Naive B cell (primary cell): ENCODE measurements around the gene GTF2A1L. TPM values are rescaled to one million over a fixed set of nuclear protein-coding genes. Genes with fewer than 3 reads are reported as not detected.

Experiments
- ATAC-seq, 2 donors: fragments of 150-1000 bp; cut with Tn5 transposase; 2 replicates each; pipeline ENCODE4 v1.10.0; 2021; ENCODE audit warnings: low read depth in 2 of 2, mild to moderate bottlenecking in 2 of 2, moderate library complexity in 2 of 2
- DNase-seq: peaks from one replicate; pipeline ENCODE4 v3.0.0; 2022
- H3K27ac Mint-ChIP-seq, 6 donors: one replicate each; pipeline ENCODE4 v1.8.0; 2020 to 2022; ENCODE audit warnings: mild to moderate bottlenecking in 6 of 6, mixed read lengths in 6 of 6, moderate library complexity in 5 of 6, inconsistent platforms in 2 of 6
- H3K27me3 Mint-ChIP-seq, 3 donors: one replicate each; pipeline ENCODE4 v1.8.0; 2021 to 2022; ENCODE audit warnings: mixed read lengths in 3 of 3, mild to moderate bottlenecking in 1 of 3
- H3K36me3 Mint-ChIP-seq, 2 donors: one replicate each; pipeline ENCODE4 v1.8.0; 2020 to 2022; ENCODE audit warnings: mixed read lengths in 2 of 2, inconsistent platforms in 1 of 2, mild to moderate bottlenecking in 1 of 2
- H3K4me1 Mint-ChIP-seq, 3 donors: one replicate each; pipeline ENCODE4 v1.8.0; 2020 to 2022; ENCODE audit warnings: mixed read lengths in 3 of 3, inconsistent platforms in 1 of 3, mild to moderate bottlenecking in 1 of 3, moderate library complexity in 1 of 3
- H3K4me3 Mint-ChIP-seq, 8 donors: one replicate each; pipeline ENCODE4 v1.8.0; 2020 to 2022; ENCODE audit warnings: mild to moderate bottlenecking in 8 of 8, mixed read lengths in 8 of 8, moderate library complexity in 8 of 8, inconsistent platforms in 2 of 8
- H3K9me3 Mint-ChIP-seq, 7 donors: one replicate each; pipeline ENCODE4 v1.8.0; 2020 to 2022; ENCODE audit warnings: mixed read lengths in 7 of 7, mild to moderate bottlenecking in 5 of 7, inconsistent platforms in 2 of 7, moderate library complexity in 1 of 7
- polyA plus RNA-seq, 6 donors: library from polyadenylated mRNA; unstranded; fragments of 300-500 nt; fragmentation: Illumina TruSeq; gene quantifications; one replicate each; pipeline ENCODE4 v1.2.3, GENCODE V29; 2021; ENCODE audit warnings: low read depth in 6 of 6

Gene GTF2A1L
- polyA plus RNA-seq, 6 donors from 2014 or later, result not detected

DNA sequence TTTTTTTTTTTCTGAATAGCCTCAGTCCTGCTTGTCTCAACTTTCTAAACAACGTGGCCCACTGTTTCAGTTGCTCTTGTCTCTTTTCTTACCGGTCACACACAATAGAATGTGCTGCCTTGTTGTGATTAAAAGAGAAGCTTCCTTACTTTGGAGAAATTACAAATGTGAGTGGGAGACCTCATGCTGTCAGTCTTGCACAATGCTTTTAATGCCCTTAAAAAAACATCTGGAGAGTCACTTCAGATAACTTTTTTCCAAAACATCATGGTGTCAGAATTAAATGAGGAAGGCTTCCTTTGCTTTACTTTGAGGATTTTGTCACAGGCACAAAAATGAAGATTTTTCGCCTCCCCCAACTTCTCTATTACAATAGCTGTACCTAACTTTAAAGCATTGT lies 100.2 kb downstream of the GTF2A1L start:
- Mint-ChIP-seq H3K4me1 (no peaks in the 10 kb centered on the region), H3K9me3 (peaks cover 0 to 4% (median 0%) of the 10 kb centered on the region in 7 donors), H3K27ac (no peak overlapping the region), H3K36me3 (no peaks in the 10 kb centered on the region), H3K27me3 (peaks cover 24 to 38% (median 30%) of the 10 kb centered on the region in 3 donors), H3K4me3 (no peak overlapping the region)
- ATAC-seq, result no peak
- no peak for DNase-seq

DNA sequence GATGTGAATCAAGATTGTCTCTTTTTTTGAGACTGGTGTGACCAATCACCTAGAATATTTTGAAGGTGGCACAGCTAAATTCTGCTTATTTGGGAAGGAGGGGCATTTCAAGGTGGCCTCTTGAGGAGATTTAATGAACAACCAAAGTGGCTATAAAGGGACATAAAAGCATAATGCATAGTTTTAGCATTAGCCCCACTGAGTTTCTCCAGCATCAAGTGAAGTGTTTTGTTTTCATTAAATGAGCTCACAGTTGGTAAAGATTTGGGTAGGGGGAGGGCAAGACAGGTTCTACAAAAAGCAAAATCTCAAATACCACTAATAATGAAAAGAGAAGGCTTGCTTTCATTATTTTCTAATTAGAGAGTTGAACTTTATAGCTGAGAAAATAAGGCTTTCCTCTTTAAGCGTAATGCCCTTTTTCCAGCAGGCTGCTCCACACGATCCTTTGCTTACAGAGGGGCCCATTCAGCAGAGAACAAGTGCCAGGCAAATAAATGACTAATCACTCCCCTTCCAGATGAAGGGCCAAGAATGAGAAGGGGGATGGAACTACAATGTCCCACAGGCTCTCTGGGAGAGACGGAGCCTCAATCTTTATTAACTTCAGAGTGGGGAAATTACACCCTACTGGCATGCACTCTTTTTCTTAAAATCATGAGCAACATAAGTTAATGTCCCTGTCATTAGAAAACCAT lies 102.0 kb downstream of the GTF2A1L start:
- H3K27me3 Mint-ChIP-seq, result peaks cover 22 to 41% (median 23%) of the 10 kb centered on the region in 3 donors
- H3K27ac Mint-ChIP-seq, result no peak overlapping the region
- H3K9me3 Mint-ChIP-seq, result peaks cover 0 to 4% (median 0%) of the 10 kb centered on the region in 7 donors

DNA sequence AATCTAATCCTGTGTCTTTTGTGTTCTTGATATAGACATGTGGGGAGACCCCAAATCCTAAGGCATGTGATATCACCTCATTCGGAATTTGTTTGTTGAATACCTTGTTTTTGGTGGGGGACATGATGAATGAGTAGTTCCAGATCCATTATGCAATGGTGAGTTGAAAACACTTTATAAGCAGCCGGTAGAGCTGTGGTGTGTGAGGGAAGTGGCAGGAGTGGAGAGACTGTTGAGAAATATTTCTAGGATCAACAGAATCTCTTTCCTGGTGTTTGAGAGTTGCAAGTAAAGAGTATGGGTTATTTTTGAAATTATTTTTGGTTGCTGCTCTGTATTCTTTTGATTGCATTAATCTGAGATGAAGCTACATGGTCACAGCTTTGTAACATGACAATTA lies 103.5 kb downstream of the GTF2A1L start:
- H3K27ac Mint-ChIP-seq, result no peak overlapping the region
- DNase-seq, result no peak
- no peak for ATAC-seq
- H3K27me3 Mint-ChIP-seq, result peaks cover 15 to 34% (median 16%) of the 10 kb centered on the region in 3 donors
- no peaks in the 10 kb centered on the region for H3K4me1 Mint-ChIP-seq
- no peak overlapping the region for H3K4me3 Mint-ChIP-seq
- H3K9me3 Mint-ChIP-seq, result peaks cover 0 to 4% (median 0%) of the 10 kb centered on the region in 7 donors
- H3K36me3 Mint-ChIP-seq, result no peaks in the 10 kb centered on the region

More for the DNA sequence above, 102.0 kb downstream of the GTF2A1L start:
- Mint-ChIP-seq H3K4me1 (no peaks in the 10 kb centered on the region), H3K36me3 (no peaks in the 10 kb centered on the region), H3K4me3 (no peak overlapping the region)
- ATAC-seq (no peak), DNase-seq (no peak)

DNA sequence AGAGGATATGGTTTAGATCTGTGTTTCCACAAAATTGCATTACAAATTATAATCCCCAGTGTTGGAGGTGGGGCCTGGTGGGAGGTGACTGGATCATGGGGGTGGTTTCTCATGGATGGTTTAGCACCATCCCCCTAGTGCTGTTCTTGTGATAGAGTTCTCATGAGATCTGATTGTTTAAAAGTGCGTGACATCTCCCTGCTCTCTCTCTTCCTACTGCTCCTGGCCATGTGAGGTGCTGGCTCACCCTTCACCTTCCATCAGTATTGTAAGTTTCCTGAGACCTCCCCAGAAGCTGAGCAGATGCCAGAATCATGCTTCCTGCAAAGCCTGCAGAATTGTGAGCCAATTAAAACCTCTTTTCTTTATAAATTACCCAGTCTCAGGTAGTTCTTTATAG lies 104.7 kb downstream of the GTF2A1L start:
- no peak overlapping the region for H3K27ac Mint-ChIP-seq
- peaks cover 15 to 31% (median 16%) of the 10 kb centered on the region in 3 donors for H3K27me3 Mint-ChIP-seq
- H3K9me3 Mint-ChIP-seq, result peaks cover 0 to 4% (median 0%) of the 10 kb centered on the region in 7 donors
- H3K4me3 Mint-ChIP-seq, result no peak overlapping the region
- no peaks in the 10 kb centered on the region for H3K4me1 Mint-ChIP-seq
- no peaks in the 10 kb centered on the region for H3K36me3 Mint-ChIP-seq
- ATAC-seq (no peak), DNase-seq (no peak)

DNA sequence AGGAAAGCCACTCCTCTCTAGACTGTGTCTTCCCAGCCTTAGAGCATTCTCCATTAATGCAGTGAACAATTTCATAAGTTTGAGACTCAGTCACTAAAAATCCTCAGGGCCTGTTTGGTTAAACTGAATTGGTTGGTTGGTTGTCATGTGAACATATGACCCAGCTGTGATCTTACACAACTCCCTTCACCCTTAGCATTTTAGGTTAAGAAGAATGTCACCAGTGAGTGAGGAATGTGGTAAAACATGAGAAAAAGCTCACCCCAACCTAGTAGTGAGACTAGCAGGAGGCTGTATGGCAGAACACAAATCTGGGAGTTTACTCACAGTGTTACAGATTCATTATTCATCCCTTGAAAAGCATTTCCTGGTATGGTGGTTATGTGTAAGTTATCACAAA lies 105.5 kb downstream of the GTF2A1L start:
- no peaks in the 10 kb centered on the region for H3K36me3 Mint-ChIP-seq
- H3K4me3 Mint-ChIP-seq, result no peak overlapping the region
- H3K27ac Mint-ChIP-seq, result no peak overlapping the region
- H3K27me3 Mint-ChIP-seq, result peaks cover 15 to 31% (median 16%) of the 10 kb centered on the region in 3 donors
- ATAC-seq (no peak), DNase-seq (no peak)
- peaks cover 0 to 4% (median 0%) of the 10 kb centered on the region in 7 donors for H3K9me3 Mint-ChIP-seq
- no peaks in the 10 kb centered on the region for H3K4me1 Mint-ChIP-seq

DNA sequence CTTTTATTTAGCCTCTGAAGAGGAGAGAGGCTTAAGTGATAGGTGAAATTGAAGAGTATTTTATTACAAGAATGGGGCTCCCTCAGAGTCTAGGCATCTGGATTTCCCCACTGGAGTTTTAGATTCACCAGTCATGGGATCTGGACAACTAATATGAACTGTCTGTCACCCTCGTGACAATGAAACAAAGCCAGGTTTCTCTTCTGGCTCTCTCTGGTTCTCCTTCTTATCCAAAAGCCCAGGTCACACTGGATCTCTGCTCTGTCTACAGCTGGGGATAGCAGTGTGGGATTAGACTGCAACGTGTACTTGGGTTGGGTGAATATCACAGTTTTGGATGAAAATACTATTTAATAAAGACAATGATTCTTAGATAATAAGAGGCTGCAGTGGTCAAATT lies 106.6 kb downstream of the GTF2A1L start:
- H3K4me1 Mint-ChIP-seq, result no peaks in the 10 kb centered on the region
- no peak overlapping the region for H3K4me3 Mint-ChIP-seq
- H3K27me3 Mint-ChIP-seq, result peaks cover 15 to 32% (median 16%) of the 10 kb centered on the region in 3 donors
- DNase-seq, result no peak
- ATAC-seq, result no peak
- H3K27ac Mint-ChIP-seq, result no peak overlapping the region
- H3K9me3 Mint-ChIP-seq, result peaks cover 0 to 4% (median 0%) of the 10 kb centered on the region in 7 donors
- H3K36me3 Mint-ChIP-seq, result no peaks in the 10 kb centered on the region

DNA sequence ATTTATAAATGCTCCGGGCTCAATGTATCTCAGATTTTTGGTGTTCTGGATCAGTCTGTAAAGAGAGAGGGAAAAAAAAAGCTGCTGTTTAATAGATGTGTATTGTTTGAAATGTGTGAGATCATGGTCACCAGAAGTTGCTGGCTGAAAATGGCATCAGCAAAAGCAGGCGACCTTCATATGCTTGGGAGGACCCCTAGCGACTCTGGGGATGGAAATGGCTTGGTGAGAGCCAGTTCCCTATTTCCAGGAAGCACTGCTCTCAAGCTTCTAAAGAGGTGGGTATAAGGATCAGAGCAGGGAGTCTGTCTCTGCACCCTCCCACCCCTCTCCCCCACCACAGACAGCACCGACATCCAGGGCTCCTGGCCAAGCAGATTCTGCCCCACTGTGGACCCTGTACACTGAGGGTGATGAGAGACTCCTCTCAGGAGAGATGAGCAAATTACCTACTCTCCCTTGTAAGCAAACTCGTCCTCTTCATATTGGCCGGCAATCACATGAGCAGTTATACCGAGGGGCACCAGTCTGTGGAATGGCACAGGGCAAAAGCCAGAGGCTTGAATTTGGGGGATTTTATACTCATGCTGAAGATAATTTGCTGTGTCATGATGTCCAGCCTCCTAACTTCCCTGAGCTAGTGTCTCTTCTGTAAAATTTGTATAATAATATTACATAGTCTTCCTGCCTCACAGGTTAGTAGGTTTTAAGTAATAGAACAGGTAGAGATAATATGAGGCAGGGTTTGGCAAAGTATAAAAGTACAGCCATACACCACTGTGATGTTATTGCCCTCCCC lies 108.2 kb downstream of the GTF2A1L start:
- H3K27me3 Mint-ChIP-seq, result peaks cover under 1 to 28% (median 9%) of the 10 kb centered on the region in 3 donors
- DNase-seq, result no peak
- H3K36me3 Mint-ChIP-seq, result no peaks in the 10 kb centered on the region
- peaks cover 0 to 2% (median 0%) of the 10 kb centered on the region in 7 donors for H3K9me3 Mint-ChIP-seq
- no peak for ATAC-seq
- no peak overlapping the region for H3K27ac Mint-ChIP-seq
- H3K4me3 Mint-ChIP-seq, result no peak overlapping the region
- no peaks in the 10 kb centered on the region for H3K4me1 Mint-ChIP-seq

DNA sequence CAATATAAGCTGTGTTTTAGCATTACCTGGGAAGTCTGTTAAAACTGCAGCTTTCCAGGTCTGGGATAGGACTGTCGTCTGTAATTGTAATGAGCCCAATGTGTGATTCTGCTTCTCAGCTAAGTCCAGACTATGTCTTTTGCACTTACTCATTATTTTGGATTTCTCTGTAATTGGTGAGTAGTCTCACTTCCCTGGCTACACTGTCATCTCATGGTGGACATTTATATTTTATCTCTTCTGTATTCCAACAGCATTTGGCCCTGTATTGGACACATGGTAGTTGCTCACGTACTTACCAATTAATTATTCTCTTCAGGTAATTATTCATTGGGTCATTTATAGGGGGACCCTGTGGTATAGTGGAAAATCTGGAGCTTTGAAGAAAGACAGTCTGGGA lies 109.9 kb downstream of the GTF2A1L start:
- Mint-ChIP-seq H3K4me3 (no peak overlapping the region), H3K36me3 (no peaks in the 10 kb centered on the region), H3K4me1 (no peaks in the 10 kb centered on the region), H3K9me3 (no peaks in the 10 kb centered on the region), H3K27me3 (peaks cover 6 to 25% (median 15%) of the 10 kb centered on the region in 3 donors), H3K27ac (no peak overlapping the region)
- ATAC-seq, result no peak
- DNase-seq, result no peak

DNA sequence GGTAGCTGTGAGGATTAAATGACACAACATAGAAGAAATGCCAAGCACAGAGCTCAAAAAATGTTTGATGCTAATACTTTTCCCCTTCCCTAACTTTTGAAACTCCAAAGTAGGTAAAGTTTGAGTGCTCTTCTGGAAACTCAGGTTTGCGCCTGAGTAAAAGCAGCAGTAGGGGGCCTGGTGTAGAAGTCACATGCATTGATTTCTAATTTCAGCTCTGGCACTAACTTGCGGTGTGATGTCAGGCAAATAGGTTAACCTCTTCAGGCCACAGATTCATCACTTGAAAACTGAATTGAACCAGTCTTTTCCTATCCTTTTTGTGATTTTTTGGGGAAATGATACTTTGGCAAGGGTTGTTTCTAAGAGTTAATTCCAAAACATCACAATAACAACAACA lies 110.6 kb downstream of the GTF2A1L start:
- no peaks in the 10 kb centered on the region for H3K4me1 Mint-ChIP-seq
- no peak overlapping the region for H3K27ac Mint-ChIP-seq
- no peaks in the 10 kb centered on the region for H3K9me3 Mint-ChIP-seq
- ATAC-seq (no peak), DNase-seq (no peak)
- no peaks in the 10 kb centered on the region for H3K36me3 Mint-ChIP-seq
- H3K27me3 Mint-ChIP-seq, result peaks cover 11 to 20% (median 15%) of the 10 kb centered on the region in 3 donors
- H3K4me3 Mint-ChIP-seq, result no peak overlapping the region

DNA sequence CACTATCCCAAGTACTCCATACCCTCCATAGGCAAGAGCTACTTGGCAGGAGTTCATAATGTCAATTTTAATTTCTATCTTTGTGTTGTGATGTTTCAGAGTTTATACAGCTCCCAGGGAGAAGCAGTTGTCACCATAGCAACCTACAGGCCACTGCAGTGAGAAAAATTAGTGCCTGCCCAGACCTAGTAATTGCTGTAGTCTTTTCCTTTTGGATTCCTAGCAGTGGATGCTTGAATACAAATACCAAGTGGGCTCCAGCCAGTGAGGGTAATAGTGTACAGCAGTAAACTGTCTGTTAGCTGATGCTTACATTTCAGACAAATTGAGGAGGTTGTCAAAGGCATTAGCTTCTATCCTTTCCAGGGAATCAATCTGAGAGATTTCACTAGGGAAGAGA lies 111.2 kb downstream of the GTF2A1L start:
- H3K4me1 Mint-ChIP-seq, result no peaks in the 10 kb centered on the region
- ATAC-seq (no peak), DNase-seq (no peak)
- H3K4me3 Mint-ChIP-seq, result no peak overlapping the region
- H3K9me3 Mint-ChIP-seq, result no peaks in the 10 kb centered on the region
- H3K36me3 Mint-ChIP-seq, result no peaks in the 10 kb centered on the region
- H3K27ac Mint-ChIP-seq, result no peak overlapping the region
- peaks cover 12 to 23% (median 17%) of the 10 kb centered on the region in 3 donors for H3K27me3 Mint-ChIP-seq

Other genes starting within 250 kb of the GTF2A1L start
- 10 to 100 TPM; 18.2 to 34.2 (median 19.2) TPM for gene PPP1R21, start 177.1 kb upstream of the GTF2A1L start, polyA plus RNA-seq
- under 1 TPM in 2 of 6 donors, not detected in 4; 0.13 to 0.14 TPM for gene STON1, start 87.7 kb upstream of the GTF2A1L start, polyA plus RNA-seq
- not detected for gene LHCGR, start 137.9 kb downstream of the GTF2A1L start, polyA plus RNA-seq